COLO829 (cell line): ENCODE results near the gene SLC20A1.
"Not testable (repeated sequence)": the region's sequence is repeated elsewhere in the genome, so short reads cannot be mapped to it uniquely, and the experiment has no call there.

Experiments
- DNase-seq: peaks from one replicate; pipeline ENCODE4 v3.0.0; 2012; ENCODE audit warnings: low spot score

SLC20A1 gene, protein sequence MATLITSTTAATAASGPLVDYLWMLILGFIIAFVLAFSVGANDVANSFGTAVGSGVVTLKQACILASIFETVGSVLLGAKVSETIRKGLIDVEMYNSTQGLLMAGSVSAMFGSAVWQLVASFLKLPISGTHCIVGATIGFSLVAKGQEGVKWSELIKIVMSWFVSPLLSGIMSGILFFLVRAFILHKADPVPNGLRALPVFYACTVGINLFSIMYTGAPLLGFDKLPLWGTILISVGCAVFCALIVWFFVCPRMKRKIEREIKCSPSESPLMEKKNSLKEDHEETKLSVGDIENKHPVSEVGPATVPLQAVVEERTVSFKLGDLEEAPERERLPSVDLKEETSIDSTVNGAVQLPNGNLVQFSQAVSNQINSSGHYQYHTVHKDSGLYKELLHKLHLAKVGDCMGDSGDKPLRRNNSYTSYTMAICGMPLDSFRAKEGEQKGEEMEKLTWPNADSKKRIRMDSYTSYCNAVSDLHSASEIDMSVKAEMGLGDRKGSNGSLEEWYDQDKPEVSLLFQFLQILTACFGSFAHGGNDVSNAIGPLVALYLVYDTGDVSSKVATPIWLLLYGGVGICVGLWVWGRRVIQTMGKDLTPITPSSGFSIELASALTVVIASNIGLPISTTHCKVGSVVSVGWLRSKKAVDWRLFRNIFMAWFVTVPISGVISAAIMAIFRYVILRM

DNA sequence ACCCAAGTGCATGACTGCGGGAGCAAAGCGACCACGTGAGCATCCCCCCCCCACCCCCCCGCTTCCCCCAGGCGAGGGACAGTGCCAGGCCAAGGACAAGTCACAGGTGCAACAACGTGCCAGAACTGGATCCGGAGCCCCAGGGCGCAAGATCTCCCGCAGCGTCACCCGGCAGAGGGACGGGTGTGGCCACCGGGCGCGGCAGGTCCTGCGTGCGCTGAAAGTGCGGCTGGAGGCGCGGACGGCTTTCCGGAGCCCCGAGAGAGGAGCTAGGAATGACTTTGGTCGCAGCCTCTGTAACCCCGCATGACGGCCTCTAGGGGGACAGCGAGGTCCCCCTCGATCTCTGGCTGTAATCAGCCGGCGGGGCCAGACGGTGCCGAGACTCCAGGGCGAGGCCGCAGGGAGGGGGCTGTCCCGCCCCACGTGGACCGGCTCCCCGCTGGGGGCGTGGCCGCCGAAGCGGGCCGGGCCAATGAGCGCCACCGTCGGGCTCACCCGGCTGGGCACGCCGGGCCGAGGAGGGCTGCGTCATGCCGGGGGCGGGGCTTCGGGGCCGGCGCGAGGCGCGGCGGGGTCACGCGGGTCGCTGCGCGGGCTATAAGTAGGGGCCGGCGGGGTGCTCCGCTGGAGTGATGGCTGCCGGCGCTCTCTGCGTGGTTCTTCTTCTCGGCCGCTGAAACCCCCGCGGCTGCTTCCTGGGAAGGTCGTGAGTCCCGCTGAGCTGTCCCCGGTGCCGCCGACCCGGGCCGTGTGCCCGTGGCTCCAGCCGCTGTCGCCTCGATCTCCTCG is at the start of gene SLC20A1:
Gene SLC20A1 (plus strand): TSS at position 630 of the 792 bp plus-strand sequence. CDS start 890 bp downstream, outside the sequence.
- DNase-seq, result peak; percentile 87

DNA sequence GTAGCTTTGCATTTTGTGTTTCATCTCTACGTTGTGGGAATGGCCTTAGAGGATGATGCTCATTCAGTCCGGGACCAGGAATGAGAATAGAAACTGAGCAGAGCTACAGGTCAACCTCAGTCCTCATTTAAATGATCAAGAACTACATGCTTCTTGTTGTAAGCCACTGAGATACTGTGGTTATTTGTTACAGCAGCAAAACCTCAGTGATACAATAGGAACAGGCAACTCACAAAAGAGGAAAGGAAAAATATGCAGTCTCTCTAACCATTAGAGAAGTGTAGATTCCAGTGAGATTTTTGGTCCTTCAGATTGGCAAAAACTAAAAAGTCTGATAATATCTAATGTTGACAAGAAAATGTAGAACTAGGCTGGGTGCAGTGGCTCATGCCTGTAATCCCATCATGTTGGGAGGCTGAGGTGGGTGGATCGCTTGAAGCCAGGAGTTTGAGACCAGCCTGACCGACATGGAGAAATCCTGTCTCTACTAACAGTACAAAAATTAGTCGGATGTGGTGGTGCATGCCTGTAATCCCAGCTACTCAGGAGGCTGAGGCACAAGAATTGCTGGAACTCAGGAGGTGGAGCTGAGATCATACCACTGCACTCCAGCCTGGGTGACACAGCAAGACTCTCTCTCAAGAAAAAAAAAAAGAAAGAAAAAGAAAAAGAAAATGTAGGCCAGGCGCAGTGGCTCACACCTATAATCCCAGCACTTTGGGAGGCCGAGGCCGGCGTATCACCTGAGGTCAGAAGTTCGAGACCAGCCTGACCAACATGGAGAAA is 48.0 kb upstream of the SLC20A1 start:
- DNase-seq, result no peak

DNA sequence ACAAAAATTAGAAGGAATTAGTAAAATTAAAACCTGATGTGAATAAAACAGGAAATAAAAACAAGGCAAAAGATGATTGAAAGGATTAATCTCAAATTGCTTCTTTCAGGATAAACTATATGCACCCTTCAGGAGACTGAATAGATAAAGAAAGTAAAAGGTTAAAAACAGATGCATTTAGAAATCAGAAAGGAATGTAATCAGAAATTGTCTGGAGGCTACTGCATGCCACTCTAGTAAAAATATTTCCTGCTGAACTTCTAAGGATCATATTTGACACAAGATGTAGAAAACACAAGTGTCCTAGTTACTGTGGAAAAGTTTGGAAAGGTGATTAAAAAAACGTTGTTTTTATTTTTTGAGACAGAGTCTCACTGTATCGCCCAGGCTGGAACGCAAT is 45.1 kb upstream of the SLC20A1 start:
- no peak for DNase-seq

DNA sequence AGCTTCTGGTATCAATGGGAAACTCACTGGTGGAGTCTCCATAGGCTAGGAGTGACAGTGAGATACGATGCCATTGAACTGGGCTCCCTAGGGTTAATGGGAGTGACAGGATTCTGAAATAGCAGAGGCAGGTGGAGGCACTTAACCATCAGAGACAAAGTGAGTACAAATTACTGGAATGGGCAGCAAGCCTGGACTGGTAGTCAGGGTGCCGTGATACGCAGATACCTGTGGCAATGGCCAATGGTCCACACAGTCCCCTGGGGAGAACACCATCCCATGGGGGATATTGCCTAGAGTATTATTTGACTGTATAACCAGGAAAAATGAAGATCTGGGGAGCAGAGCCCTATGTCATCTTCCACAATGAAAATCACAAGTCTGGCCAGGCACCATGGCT is 44.0 kb upstream of the SLC20A1 start:
- no peak for DNase-seq

DNA sequence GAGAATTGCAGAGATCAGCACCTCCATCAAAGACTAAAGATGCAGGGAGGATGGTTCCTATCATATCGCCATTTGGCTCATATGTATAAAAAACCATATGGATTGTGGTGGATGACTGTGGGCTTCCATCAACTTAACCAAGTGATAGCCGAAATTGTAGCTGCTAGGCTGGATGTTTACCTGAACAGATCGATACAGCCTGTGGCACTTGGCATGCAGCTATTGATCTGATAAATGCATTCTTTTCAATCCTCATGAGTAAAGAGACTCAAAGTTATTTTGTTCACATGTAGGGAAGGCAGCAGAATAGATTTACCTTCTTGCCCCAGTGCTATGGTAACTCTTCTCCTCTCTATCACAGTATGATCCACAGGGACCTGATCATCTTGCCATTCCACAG is 42.8 kb upstream of the SLC20A1 start:
- no peak for DNase-seq

DNA sequence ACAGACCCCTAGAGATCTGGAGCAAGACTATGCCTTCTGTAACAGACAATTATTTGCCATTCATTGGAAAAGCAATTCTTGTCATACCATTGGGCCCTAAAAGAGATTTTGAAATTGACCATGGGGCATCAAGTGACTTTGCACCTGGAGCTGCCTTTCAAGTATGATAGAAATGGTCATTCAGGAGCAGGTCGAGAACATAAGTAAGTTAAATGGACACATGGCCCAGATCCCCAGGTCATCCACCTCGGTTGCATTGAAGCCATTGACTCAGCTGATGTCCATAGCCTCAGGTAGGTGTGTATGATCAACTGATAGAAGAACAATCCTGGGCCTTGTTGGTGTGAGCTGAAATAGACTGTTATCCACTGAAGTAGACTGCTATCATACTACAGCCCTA is 42.0 kb upstream of the SLC20A1 start:
- DNase-seq, result no peak

DNA sequence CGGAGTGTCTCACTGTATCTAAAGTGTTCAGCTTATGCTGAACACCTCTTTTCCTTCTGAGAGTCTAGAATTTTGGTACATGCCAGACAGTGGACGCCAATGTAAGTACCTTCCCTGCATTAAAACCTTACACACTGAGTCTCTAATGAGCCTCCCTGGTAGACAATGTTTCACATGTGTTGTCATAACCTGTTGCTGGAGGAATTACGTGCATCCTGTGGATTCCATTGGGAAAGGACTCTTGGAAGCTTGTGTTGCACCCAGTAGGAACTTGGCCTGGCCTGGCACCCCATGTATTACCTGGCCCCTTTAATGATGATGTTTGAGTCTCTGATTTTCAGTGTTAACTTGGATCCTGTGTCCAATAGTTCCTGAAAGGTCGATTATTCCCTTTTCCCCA is 40.8 kb upstream of the SLC20A1 start:
- DNase-seq, result no peak

DNA sequence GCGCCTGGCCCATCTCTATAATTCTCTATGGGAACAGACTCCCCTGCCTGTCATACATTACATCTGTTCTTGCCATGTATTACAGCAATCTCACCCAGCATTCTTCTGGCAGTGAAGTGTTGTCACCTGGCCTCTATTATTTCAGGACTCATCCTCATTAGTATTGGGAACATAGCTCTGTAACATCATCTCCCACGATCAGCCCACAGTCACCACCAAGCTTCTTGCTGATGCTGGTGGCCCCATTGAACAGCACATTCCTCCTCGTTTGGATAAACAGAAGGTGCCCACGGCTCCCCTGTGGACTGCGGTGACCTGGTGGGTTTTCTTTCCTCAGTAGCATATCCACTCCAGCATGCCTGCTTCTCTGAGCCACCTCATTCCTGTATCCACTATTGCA is 39.8 kb upstream of the SLC20A1 start:
- DNase-seq, result no peak

DNA sequence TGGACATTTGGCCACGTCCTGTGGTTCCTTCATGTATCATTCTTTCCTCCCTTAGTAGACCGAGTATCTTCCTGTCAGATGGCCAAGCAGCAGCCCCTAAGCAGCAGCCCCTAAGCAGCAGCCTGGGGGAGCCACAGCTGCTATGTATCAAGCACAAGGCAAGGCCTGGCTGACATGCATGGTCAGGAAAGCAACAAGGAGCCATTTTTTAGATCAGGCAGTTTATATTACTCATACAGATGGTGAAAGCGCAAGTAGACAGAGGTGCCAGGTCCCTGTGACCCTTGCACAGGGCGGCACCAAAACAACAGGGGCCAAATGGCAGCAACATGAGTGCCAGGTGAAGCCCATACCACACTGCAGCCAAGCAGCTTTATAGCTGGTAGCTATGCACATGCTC is 39.2 kb upstream of the SLC20A1 start:
- DNase-seq, result no peak

DNA sequence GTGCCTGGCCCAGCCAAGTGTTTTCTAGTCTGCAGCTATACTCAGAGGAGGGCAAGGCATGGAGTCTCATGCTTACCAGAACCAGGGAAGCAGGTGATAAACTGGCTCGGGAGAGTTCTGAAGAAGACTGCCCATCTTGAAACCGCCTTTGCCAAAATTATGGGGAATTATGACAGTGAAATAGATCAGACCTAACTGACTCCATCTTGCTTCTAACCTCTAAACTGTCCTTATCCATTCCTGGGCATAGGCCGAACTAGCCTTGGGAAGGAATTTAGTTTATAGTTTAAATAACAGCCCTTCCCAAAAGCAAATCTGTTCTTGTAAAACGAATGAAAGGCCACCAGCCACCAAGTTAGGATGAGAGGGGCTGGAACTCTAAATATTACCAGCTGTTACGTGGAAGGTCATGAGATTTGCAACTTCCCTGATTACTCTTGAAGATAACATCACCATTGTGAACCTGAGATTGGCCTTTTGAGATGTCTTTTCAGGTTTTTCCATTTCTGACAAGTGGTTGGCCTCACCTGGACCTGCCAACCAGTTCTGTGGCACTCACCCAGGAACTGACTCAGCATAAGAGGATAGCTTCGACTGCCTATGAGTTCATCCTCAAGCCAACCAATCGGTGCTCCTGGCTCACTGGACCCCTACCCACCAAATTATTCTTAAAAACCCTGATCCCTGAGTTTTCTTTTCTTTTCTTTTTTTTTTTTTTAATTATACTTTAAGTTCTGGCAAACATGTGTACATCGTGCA is 37.9 kb upstream of the SLC20A1 start:
- DNase-seq, result no peak

DNA sequence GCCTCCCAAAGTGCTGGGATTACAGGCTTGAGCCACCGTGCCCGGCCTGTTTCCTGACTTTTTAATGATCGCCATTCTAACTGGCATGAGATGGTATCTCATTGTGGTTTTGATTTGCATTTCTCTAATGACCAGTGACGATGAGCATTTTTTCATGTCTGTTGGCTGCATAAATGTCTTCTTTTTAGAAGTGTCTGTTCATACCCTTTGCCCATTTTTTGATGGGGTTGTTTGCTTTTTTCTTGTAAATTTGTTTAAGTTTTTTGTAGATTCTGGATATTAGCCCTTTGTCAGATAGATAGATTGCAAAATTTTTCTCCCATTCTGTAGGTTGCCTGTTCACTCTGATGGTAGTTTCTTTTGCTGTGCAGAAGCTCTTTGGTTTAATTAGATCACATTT is 36.4 kb upstream of the SLC20A1 start:
- DNase-seq, result not testable (repeated sequence)

DNA sequence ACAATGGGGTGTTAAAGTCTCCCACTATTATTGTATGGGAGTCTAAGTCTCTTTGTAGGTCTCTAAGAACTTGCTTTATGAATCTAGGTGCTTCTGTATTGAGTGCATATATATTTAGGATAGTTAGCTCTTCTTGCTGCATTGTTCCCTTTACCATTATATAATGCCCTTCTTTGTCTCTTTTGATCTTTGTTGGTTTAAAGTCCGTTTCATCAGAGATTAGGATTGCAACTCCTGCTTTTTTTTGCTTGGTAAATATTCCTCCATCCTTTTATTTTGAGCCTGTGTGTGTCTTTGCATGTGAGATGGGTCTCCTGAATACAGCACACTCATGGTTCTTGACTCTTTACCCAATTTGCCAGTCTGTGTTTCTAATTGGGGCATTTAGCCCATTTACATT is 33.5 kb upstream of the SLC20A1 start:
- not testable (repeated sequence) for DNase-seq

DNA sequence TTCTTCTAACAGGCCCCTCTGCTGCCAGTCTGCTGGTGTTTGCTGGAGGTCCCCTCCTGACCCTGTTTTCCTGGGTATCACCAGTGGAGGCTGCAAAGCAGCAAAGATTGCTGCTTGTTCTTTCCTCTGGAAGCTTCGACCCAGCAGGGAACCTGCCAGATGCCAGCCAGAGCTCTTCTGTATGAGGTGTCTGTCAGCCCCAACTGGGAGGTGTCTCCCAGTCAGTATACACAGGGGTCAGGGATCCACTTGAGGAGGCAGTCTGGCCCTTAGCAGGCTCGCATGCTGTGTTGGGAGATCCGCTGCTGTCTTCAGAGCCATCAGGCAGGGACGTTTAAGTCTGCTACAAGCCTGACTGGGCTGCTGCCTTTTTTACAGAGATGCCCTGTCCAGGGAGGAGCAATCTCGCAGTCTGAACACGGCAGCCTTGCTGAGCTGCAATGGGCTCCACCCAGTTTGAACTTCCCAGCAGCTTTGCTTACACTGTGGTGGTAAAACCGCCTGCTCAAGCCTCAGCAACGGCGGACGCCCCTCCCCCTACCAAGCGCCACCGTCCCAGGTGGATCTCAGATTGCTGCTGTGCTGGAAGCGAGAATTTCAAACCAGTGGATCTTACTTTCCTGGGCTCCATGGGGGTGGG is 31.4 kb upstream of the SLC20A1 start:
- DNase-seq, result no peak

DNA sequence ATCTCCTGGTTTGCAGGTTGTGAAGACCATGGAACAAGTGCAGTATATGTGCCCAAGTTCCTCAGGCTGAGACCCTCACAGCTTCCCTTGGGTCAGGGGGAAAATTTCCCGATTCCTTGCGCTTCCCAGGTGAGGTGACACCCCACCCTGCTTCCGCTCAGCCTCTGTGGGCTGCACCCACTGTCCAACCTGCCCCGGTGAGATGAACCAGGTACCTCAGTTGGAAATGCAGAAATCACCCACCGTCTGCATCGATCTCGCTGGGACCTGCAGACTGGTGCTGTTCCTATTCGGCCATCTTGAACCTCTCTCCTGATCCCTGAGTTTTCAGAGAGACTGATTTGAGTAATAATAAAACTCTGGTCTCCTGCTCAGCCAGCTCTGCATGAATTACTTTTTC is 30.7 kb upstream of the SLC20A1 start:
- no peak for DNase-seq

DNA sequence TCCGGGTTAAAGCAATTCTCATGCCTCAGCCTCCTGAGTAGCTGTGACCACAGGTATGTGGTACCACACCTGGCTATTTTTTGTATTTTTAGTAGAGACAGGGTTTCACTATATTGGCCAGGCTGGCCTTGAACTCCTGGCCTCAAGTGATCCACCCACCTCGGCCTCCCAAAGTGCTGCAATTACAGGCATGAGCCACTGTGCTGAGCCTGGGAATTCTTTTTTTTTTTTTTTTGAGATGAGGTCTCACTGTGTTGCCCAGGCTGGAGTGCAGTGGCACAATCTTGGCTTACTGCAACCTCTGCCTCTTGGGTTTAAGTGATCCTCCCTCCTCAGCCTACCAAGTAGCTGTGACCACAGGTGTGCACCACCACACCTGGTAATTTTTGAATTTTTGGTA is 29.9 kb upstream of the SLC20A1 start:
- not testable (repeated sequence) for DNase-seq

DNA sequence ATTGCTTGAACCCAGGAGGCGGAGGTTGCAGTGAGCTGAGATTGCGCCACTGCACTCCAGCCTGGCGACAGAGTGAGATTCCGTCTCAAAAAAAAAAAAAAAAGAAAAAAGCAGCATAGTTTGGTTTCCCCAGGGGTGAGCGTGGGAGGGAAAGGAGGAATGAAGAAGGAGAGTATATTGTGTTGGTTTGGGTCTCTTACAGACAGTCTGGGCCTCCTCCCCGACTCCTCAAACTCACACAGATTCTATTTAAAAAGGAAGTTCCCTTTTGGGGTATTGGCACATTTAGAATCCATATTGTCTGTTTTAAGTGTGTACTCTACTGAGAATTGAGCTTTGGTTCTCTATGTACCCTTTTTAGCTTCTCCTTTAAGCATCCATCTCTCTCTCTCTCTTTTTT is 27.4 kb upstream of the SLC20A1 start:
- DNase-seq, result no peak

DNA sequence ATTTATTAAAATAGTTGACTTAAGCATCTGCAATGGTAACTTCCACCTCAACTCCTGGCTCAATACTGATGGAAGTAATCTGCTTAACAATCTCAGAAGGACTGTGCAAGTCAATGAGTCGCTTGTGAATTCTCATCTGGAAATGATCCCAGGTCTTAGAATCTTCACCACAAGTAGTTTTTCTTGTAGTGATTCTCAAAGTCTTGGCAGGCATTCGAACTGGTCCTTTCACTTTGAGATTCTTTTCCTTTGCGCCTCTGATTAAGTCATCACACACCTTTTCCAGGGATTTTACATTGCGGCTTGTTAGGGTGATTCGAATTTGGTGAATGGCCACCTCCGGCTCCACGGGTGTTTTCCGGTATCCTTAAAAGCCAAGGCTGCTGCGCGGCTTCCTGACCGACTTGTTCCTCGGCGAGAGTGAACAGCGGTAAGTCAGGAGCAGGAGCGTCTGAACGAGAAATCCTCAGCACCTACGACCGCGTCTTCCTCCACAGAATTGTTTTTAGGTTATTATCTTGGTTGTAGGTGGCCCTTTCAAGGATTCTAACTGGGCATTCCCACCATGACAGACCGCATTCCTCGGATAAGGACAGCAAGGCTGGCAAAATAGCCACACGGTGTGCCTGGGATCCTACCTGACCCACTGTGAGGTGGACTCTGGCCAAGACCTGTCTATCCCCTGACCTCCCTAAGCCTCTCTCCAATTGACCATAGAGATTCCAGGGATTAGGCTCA is 23.8 kb upstream of the SLC20A1 start:
- DNase-seq, result no peak

DNA sequence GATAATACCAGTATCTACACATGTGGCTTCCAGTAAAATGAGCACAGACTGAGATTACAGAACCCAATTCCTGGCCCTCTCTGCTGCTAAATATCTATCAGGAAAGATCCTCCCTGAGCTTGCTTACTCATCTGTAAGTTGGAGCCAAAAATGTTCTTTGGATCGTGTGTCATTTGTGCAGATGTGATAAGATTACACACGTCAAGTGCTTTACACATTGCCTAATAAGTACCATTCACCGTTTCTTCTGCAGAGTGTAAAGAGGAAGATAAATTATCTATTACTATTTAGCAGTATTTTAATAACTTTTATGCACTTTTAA is 23.2 kb upstream of the SLC20A1 start:
- no peak for DNase-seq

DNA sequence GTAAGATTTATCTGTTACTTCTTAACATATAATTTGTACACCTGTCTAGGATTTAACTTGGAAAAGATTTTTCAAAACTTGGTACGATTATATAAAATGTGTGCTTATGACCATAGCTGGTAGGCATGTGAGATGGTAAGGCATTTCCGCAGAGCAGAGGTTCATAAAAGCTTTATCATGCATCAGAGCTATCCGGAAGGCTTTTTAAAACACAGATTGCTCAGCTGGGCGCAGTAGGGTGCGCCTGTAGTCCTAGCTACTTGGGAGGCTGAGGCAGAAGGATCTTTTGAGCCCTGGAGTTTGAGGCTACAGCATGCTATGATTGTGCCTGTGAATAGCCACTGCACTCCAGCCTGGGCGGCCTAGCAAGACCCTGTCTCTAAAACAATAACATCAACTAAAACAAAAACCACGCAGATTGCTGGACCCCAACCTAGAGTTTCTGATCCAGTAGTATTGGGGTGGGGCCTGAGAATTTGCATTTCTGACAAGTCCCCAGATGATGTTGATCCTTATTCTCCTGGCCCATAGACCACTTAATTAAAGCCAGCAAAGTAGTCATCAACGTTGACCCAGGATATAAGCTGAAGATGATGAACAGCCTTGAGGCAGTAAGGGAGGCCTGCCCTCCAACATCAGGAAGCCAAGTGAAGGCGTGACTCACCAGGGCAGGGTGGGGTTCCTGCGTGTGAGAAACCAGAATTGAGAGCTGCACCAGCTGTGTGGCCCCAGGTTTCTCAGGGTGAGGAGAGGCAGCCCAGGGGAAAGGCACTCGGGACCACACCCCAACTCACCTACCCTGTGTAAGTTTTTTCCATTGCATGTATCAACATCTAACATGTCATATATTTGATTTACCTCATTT is 21.6 kb upstream of the SLC20A1 start:
- no peak for DNase-seq
